Measurements from ENCODE around the gene ZBTB16.

ZBTB16 gene

DNA sequence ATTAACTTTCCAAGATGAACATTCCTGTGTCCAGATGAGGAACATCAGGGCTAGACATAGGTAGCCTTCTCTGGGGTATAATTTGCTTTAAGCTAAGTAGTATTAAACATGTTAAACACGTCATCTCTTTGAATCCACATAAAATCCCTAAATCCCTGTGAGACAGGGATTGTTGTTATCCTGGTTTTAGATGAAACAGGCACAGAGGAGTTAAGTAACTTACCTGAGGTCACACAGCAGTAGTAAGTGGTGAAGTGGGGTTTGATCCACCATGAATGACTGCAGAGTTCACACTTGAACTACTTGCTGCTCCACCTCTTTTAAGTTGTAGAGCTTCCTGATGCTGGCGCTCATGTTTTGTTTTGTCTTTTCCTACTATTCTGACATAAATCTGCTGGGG is 154.1 kb downstream of the ZBTB16 start:
- no peak for DNase-seq (ENCODE audit: low spot score)

DNA sequence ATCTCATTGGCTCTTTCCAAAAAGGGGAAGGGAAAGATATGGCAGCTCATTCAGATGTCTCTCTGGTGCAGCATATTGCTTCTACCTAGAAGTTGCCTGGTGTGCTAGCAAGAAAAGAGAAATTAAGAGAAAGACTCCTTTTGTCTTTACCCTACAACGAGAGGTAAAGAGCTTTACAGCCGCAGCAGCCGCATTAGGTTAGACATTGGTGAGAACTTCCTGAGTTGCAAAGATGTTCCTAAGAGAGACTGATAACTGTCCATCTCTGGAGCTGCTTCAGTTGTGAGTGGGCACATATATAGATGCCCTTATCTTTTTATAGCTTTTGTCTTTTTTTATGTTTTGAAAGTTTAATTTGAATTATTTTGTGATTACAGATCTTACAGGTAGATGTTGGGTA is 155.9 kb downstream of the ZBTB16 start:
- no peak for DNase-seq (ENCODE audit: low spot score)

DNA sequence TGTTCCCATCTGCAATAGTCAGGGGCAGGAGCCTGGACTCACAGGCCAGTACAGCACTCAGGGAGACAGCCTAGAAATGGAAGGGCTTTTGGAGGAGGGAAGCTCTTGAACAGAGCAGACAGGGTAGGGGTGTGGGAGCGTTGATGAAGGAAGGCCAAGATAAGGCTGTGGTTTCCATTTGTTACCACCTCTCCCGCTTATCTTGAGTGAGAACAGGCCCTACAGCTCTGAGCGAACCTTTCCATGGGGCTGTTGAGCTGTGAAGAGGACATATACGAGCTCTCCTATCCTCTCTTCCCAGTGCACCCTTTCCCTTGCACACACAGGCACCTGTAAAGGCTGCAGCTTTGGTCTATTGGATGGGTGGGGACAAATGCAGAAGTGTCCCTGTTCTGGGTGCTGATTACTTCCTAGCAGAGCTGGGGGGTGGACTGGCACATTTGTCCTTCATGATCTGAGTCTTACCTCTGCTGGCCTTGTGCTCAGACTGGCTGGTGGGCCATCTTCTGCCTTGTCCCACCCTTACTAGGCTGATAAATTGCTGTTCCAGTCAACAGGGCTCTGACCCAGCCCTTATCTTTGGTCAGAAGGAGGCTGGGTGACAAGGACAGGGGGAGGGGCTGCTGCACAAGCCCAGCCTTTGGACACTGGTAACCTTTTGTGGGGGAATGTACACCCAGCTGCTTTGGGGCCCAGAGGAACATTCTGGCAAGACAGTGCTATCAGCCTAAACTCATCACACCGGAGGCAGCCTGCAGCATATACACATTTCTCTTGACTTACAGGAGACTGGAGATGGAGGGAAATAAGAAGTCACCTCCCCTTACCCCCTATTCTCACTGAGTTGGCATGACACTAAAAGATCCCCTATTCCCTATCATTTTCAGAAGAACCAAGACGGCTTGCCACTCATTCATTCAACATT is 156.6 kb downstream of the ZBTB16 start:
- DNase-seq (ENCODE audit: low spot score): no peak

DNA sequence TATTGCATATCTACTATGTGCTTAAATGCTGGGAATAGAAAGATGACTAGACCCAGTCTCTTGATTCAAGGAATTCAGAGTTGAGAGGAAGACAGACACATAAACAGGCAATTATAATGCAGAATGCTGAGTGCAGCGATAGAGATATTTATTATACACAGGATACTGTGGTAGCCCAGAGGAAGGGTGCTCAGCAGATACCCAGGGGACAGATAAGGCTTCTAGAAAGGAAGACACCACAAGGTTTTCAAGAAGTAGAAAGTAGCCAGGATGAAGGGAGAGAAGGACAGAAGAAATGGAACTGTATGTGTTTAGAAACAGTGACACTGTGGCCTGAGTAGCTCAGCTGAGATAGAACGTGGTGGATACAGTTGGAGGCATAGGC is 157.3 kb downstream of the ZBTB16 start:
- no peak for DNase-seq (ENCODE audit: low spot score)

DNA sequence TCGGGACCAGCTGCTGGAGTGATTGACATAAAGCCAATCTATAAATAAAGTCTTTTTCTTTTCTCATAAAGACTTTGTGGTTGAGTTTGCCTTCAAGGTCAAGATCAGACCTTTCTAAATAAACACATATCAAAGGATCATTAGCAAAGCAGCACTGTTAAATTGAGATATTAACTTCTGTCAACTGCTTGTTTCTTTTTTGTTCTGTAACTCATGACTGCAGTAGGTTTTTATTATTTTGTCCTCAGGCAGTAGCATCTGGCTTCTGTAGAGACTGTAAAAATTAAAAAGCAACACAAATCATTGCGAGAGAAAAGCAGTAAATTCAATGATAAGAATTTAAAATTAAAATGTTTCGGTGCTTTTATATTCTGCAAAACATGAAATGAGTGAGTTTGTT is 159.0 kb downstream of the ZBTB16 start:
- DNase-seq (ENCODE audit: low spot score): no peak

DNA sequence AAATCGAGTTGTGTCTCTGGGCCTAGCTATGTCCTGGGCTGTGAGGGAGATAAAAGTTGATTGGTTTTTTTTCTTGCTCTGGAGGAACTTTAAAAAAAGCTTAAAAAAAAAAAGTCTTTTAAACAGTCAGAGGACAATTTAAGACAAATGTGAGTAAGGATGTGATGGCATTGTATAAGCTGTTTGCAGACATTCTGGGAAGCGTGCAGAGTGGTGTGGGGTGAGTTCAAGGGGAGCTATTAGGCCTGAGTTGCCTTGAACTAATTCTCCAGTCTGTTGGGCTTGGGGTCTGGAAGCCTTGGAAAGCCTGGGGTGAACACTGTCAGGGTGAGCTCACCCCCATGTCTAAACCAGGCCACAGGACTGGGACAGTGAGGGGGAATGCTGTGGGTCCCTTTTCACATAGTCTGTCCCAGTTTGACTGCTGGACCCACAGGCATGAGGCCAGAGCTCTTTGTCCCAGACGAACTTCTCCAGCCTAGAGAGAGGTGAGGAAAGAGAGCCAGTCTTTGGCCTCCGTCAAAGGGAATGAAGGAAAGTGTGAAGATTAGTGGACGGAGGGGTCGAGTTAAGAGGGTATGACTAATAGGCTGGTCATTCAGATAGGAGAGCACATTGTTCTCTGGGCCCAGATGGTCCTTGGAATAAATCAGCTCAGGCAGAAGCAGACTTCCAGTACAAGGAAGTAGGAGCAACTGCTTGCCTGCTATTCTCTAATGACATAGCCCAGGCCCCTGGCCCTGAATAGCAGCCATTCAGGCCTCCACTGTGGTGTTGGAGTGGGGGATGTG is 160.2 kb downstream of the ZBTB16 start:
- no peak for DNase-seq (ENCODE audit: low spot score)

DNA sequence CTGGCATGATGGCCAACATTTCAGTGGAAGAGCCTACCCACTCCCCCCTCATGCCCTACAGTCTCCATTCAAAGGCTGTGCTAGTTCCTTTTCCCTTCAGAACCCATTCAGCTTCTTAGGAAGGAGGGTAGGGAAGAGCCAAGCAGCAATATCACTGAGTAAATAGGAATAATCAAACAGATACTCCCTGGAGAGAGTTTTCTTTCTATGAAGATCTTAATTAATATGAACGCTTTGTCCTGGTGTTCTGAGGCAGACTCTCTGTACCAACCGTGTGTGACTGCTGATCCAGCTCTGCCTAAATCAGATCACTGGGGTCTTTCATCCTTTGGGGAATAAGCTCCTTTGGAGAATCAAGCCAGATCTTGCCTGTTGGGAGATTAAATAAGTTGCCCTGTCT is 161.5 kb downstream of the ZBTB16 start:
- no peak for DNase-seq (ENCODE audit: low spot score)

DNA sequence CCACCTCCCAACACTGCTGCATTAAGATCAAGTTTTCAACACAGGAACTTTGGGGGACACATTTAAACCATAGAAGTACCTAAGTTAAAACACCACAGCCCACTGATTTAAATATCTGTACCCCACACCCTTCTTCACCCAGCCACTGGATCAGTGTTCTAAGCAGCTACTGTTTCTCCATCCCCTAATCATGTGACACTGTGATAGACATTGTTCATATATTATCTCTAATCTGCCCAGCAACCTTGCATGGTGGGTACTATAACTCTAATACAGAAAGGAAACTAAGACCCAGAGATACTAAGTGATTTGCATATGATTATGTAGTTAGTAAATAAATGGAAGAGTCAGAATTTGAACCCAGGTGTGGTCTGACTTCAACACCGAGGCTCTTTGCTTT is 166.2 kb downstream of the ZBTB16 start:
- DNase-seq (ENCODE audit: low spot score): no peak

GRCh38 chr11:114226356-114226755 is 166.8 kb downstream of the ZBTB16 start:
- DNase-seq (ENCODE audit: low spot score): no peak

- DNase-seq (ENCODE audit: low spot score): no peak
Observed at GRCh38 chr11:114228435-114229411, 169.2 kb downstream of the ZBTB16 start.

GRCh38 chr11:114230031-114230704 is 170.7 kb downstream of the ZBTB16 start:
- DNase-seq (ENCODE audit: low spot score): no peak

- DNase-seq (ENCODE audit: low spot score): no peak
Observed at GRCh38 chr11:114232400-114233059, 173.0 kb downstream of the ZBTB16 start.

DNA sequence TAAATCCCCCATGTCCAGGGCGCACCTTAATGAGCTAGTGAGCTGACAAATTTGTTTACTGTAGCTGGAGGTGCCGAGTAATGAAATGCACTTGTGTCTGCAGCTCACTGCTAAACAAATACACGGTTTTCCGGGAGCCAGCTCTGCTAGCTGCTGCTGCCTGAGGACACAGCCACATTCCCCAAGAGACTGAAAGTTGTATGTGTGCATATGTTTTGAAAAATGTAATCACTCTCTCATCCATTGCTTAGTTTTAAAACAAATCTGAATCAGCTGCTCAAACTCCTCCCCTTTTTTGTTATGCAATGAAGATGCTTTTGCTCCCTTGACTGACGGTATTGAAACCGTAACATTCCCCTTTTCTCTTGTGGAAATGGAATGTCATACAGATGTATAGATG is 174.2 kb downstream of the ZBTB16 start:
- peak; percentile 47 for DNase-seq (ENCODE audit: low spot score)

GRCh38 chr11:114236829-114237228 is 177.3 kb downstream of the ZBTB16 start:
- no peak for DNase-seq (ENCODE audit: low spot score)

- no peak for DNase-seq (ENCODE audit: low spot score)
Observed at GRCh38 chr11:114237321-114238280, 178.1 kb downstream of the ZBTB16 start.

DNA sequence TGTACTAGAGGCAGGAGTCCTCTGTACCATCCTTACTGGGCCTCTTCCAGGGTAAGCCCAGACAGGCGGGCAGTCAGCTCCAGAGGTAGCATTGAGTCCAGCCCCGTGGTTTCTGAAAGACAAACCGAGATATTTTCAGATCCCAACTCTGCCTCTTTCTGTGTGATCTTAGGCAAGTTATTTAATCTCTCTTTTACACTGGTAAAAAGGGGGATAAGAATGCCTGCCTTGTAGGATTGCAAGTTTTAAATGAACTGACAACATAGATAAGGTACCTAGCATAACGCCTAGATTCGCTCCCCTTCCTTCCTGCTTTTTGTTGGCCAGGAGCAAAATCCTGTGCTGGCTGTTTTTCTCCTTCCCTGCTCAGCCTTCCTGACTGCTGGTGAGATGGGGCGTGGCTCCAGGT is 180.2 kb downstream of the ZBTB16 start:
- no peak for DNase-seq (ENCODE audit: low spot score)

- DNase-seq (ENCODE audit: low spot score): no peak
Observed at GRCh38 chr11:114242032-114242431, 182.5 kb downstream of the ZBTB16 start.

DNA sequence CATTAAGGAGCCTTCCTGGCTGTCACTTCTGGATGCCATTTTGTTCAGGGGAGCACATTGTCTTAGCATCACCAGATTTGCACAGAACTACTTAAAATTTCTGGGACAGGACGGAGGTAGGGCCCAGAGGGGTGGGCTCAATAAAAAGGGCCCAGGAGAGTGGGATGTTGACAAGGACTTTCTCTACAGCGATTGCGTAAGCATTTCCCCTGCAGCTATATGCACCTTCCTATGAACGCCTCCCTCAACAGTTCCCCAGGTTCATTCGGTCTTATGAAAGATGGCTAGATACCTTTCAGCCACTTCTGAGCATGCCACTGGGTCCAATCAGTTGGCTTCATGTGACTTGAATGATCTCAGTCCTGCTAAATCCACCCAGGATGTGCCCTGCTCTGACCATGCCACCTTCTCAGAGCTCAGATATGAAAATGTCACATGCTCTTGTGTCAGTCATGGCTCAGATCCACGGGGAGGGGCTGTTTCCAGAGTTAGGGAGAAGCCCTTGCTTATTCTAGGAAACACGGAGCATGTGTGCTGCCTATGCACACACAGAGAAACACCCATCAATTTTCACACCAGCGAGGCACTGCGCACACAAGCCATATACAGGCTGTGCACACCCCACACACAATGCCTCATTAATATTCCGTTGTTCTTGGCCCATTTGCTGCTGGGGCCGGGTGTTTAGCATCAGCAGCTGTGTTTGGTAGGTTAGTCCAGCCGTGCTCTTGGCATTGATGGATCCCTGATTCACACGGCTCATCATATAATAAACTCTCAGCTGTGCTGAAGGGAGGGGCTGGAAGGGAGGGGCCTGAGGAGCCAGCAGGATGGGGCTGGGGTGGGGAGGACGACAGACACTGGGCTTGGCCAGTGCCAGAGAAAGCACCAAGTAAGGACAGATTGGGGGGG is 184.2 kb downstream of the ZBTB16 start:
- DNase-seq (ENCODE audit: low spot score): no peak
